Hematopoietic multipotent progenitor cell treated with erythropoietin and hydrocortisone succinate and interleukin-3 and kit ligand, for 6 days (in vitro differentiated cells): Measurements from ENCODE around the gene CDRT15.
"Not testable (repeated sequence)": the region's sequence is repeated elsewhere in the genome, so short reads cannot be mapped to it uniquely, and the experiment has no call there.

Experiments used
- DNase-seq: peaks from one replicate; pipeline ENCODE4 v3.0.0-alpha.2; 2015

CDRT15 gene

DNA sequence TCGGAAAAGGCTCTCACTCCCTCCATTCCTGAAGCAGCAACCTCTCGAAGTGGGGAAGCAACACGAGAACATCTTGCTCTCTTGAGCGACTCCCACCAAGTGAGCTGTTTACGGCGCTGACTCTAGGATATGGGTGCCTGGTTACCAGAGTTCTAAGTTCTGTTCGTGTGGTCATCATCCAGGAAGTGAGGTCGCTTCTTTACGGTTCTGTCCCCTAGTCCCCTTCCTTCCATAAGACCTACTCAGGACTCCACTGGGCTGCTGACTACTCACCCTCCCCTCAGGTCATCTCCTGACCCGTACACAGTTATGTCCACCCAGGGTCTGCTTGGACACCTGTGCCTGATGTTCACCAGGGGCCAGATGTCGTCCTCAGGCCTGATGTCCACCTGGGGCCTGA is at the start of gene CDRT15:
CDRT15 (minus strand) TSS at position 101 of the 400 bp plus-strand sequence; CDS start at position 72, 29 bp downstream.
- not testable (repeated sequence) for DNase-seq

- no peak for DNase-seq
Observed at GRCh38 chr17:14282726-14283125, 46.1 kb upstream of the CDRT15 start.

- no peak for DNase-seq
Observed at GRCh38 chr17:14281530-14281929, 44.9 kb upstream of the CDRT15 start.

GRCh38 chr17:14276535-14277250 is 40.0 kb upstream of the CDRT15 start:
- DNase-seq = no peak

DNA sequence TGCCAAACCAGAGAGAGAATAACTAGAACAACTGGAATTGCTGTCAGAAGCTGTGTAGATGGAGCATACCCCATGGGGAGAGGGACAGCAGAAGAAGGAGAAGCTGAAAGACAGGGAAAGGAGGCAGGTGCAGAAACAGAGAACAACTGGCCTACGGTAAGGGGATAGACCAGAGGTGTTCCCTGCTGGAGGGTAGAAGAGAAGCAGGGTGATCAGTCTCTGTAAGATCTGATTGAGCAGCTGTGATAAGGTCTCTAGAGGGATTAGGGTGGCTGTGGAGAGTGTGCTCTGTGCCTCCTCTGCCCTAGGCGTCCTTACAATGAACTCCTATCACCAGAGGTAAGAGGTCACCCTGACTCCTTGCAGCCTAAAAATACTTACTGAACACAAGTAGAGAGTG is 33.8 kb upstream of the CDRT15 start:
- DNase-seq = no peak

- no peak for DNase-seq
Observed at GRCh38 chr17:14269473-14269872, 32.8 kb upstream of the CDRT15 start.

GRCh38 chr17:14268264-14268663 is 31.6 kb upstream of the CDRT15 start:
- DNase-seq = peak; percentile 14

DNA sequence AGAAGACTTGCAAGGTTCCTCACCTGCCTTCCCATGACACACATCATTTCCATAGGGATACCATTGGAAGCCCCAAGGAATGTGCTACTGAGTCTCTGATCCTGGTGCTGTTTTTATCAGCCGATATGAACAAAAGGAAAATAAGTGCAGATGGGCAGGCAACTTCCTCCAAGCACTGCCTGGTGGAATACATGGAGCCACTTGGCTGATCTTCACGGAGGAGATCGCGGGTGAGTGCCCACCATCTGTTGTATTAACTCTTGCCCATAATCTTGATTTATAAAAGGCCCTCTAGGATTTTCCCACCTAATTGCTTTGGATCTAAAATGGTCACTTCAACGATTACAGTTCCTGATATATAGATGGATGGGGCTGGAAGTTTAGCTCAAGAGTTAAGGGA is 24.7 kb upstream of the CDRT15 start:
- no peak for DNase-seq

DNA sequence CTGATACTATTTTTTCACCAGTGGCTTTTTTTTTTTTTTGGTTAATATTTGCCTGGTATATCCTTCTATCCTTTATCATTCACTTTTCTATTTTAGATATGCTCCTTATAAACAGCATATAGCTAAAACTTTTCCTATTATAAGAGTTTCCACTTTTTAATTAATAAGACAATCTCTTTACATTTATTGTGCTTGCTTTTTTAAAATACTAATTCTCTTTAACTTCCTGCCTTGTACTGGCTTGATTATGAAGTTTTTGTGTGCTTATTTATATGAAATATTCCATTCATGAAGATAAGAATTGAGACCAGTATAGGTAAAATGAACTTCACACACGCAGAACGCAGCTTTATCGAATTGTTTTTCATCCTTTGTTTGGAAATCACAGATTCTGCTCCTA is 9.0 kb upstream of the CDRT15 start:
- no peak for DNase-seq

DNA sequence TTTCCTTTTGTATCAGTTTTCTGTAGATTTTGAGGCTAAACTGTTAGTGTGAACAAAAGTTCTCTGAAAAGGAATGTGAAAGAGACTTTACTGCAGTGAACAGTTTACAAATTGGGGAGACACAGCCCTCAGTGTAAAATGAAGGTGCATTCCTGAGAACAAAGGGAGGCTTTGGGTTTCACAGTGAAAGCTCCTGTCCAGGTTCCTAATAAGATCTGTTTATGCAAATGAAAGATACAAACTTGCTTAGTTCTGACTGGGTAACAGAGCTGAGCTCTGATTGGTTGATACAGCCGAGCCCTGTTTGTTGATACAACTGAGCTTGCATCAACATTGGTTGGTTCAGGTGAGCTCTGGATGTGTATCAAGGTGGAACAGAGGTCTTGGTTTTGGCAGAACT is 8.3 kb upstream of the CDRT15 start:
- no peak for DNase-seq

DNA sequence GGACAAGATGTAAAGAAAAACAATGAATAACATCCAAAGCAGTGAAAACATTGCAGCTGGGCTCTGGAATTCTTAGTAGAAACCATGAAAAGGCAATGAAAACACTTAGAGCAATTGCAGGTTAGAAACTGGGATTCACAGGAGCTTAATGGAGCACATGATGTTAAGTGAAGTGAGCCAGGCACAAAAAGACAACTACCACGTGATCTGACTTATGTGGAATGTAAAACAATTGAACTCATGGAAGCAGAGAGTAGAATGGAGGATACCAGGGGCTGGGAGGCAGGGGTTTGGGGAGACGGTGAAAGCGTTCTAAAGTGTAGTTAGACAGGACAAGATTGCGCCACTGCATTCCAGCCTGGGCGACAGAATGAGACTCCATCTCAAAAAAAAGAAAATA is 2.6 kb upstream of the CDRT15 start:
- DNase-seq = not testable (repeated sequence)

GRCh38 chr17:14236032-14236431 is 630 bp downstream of the CDRT15 start:
- not testable (repeated sequence) for DNase-seq

- DNase-seq = not testable (repeated sequence)
Observed at GRCh38 chr17:14235047-14235446, 1.6 kb downstream of the CDRT15 start.

GRCh38 chr17:14231187-14231586 is 5.5 kb downstream of the CDRT15 start:
- DNase-seq = not testable (repeated sequence)

- DNase-seq = no peak
Observed at GRCh38 chr17:14228903-14229302, 7.8 kb downstream of the CDRT15 start.

GRCh38 chr17:14227052-14227451 is 9.6 kb downstream of the CDRT15 start:
- no peak for DNase-seq

GRCh38 chr17:14225254-14225980 is 11.2 kb downstream of the CDRT15 start:
- DNase-seq = no peak

DNA sequence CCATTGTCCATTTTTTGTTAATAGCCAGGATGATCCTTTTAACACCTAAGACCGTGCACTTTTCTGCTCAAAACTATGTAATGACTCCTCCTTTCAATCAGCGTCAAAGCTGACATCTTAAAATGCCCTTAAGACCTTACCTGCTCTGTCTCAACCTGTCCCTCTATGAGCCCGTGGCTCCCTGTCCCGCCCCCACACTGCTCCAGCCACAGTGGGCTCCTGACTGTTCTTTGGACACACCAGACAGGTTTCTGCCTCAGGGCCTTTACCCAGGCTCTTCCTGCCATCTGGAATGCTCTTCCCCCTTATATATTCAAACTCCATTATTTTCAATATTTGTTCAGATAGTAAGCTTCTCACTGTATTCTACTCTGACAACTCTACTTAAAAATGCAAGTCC is 14.1 kb downstream of the CDRT15 start:
- DNase-seq = no peak

- no peak for DNase-seq
Observed at GRCh38 chr17:14214271-14214670, 22.4 kb downstream of the CDRT15 start.

DNA sequence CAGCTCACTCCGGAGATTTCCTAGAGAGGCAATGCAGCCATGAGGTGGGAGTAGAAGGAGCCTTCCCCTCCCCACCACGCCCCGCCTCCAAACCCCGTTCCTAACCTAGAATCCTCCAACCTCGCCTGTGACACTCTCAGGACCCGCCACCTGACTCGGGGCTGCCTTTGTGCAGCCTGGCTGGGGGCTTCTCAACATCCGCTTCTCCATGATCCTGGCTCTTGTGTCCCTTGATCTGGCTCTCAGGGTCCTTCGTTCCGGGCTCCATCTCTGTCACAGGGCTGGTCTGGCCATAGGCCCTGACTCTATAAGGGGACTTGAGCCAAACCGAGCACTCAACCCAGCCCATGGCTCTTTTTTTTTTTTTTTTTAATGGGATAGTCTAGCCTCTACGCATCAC is 24.3 kb downstream of the CDRT15 start:
- no peak for DNase-seq

- DNase-seq = peak; percentile 49
Observed at GRCh38 chr17:14211801-14212200, 24.9 kb downstream of the CDRT15 start.

GRCh38 chr17:14211246-14211645 is 25.4 kb downstream of the CDRT15 start:
- DNase-seq = no peak

DNA sequence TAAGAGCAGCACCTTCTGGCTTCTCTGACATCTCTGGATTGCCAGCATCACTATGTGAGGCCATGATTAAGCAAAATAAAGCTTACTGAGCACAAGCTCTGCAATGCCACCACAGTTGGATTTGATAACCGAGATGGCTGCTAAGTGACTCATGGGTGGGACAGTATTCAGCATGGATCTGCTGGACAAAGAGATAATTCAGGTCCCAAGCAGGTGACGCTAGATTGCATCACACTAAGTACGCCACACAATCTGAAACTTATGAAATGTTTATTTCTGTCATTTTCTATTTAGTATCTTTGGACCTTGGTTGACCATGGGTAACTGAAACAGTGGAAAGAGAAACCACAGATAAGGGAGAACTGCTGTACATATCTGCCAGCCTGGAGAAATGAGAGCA is 27.4 kb downstream of the CDRT15 start:
- peak; percentile 79 for DNase-seq

GRCh38 chr17:14207791-14208190 is 28.9 kb downstream of the CDRT15 start:
- no peak for DNase-seq

GRCh38 chr17:14206891-14207290 is 29.8 kb downstream of the CDRT15 start:
- DNase-seq = no peak
